Prostate gland (tissue), 2 donors: Measurements from ENCODE around the gene ARL6. TPM values are rescaled to one million over a fixed set of nuclear protein-coding genes. Genes with fewer than 3 reads are reported as not detected.

Experiments
- DNase-seq: peaks from one replicate; pipeline ENCODE4 v3.0.0-alpha.2; 2019; ENCODE audit warnings: low spot score
- H3K27ac ChIP-seq, 2 donors: fragments of 200-600 bp; sonication (generic); 2 replicates each; pipeline ENCODE4 v1.5.1; 2017 to 2019
- H3K27me3 ChIP-seq: fragments of 200-600 bp; sonication (generic); replicated peaks from 2 replicates; pipeline ENCODE4 v1.5.1; 2019; ENCODE audit not compliant: insufficient read depth
- H3K36me3 ChIP-seq, 2 donors: fragments of 200-600 bp; sonication (generic); 1 replicate in 1 of 2; 2 replicates in 1 of 2; pipeline versions ENCODE4 v1.5.1 to v1.8.1; 2017 to 2019
- H3K4me1 ChIP-seq: fragments of 200-600 bp; sonication (generic); replicated peaks from 2 replicates; pipeline ENCODE4 v1.5.1; 2019
- H3K4me3 ChIP-seq, 2 donors: fragments of 200-600 bp; sonication (generic); 2 replicates each; pipeline ENCODE4 v1.5.1; 2017 to 2019
- H3K9me3 ChIP-seq: fragments of 200-600 bp; sonication (generic); 2 replicates; pipeline ENCODE4 v1.5.1; 2017
- CTCF ChIP-seq, 4 experiments: fragments of 200-600 bp in 2 of 4; fragments of 450-650 bp in 2 of 4; sonication (generic) in 2 of 4; IDR thresholded peaks; 1 replicate in 3 of 4; 2 replicates in 1 of 4; pipeline ENCODE4 v1.5.1; 2016 to 2019; ENCODE audit warnings: antibody characterized with exemption in 4 of 4, mild to moderate bottlenecking in 2 of 4, moderate library complexity in 2 of 4
- POLR2A ChIP-seq: fragments of 450-650 bp; IDR thresholded peaks from one replicate; pipeline ENCODE4 v1.6.1; 2016; ENCODE audit warnings: antibody characterized with exemption, mild to moderate bottlenecking
- POLR2AphosphoS5 ChIP-seq: sonication (generic); formaldehyde crosslinking; IDR thresholded peaks from one replicate; pipeline ENCODE4 v1.6.1; 2017; ENCODE audit warnings: antibody characterized with exemption
- WGBS: methylation state at CpG from one replicate; pipeline ENCODE4 v1.1.5; 2018; 5-methylcytosine and 5-hydroxymethylcytosine counted together
- intact Hi-C: fragments of 100-400 bp; cut with DNase I; formaldehyde crosslinking; loops from one replicate; pipeline ENCODE4 v1.14.2; 2022
- total RNA-seq, 2 donors: library from RNA; depleted of rRNA; stranded (reverse); fragments of >200 nt; gene quantifications; one replicate each; pipeline ENCODE4 v1.1.0, GENCODE V29; 2016

Gene ARL6
- total RNA-seq, 2 donors from 2014 or later: 4.9 to 7.6 TPM

GRCh38 chr3:97820780-97821179 is 56.2 kb downstream of the ARL6 start:
- TF ChIP-seq POLR2AphosphoS5: no peak
- no peak for TF ChIP-seq POLR2A
- TF ChIP-seq CTCF (IDR thresholded peaks at IDR 0.05): no peak
- Histone ChIP-seq H3K27ac (no peak overlapping the region), H3K4me1 (no peaks in the 10 kb centered on the region), H3K36me3 (no peaks in the 10 kb centered on the region), H3K27me3 (no peaks in the 10 kb centered on the region), H3K4me3 (no peak overlapping the region), H3K9me3 (no peaks in the 10 kb centered on the region)
- 92% methylated on average over 5 of the region's 5 CpGs for WGBS
- intact Hi-C loops: loop anchor here (5.0 kb wide), 1 partner anchor 152 kb away; the partner anchor contains the start of gene RIOX2
- DNase-seq: no peak

- intact Hi-C loops: loop anchor here (5.0 kb wide), 1 partner anchor 151 kb away; the partner anchor contains the start of gene RIOX2
- peak; percentile 19 for DNase-seq
- H3K9me3 ChIP-seq: no peaks in the 10 kb centered on the region
- peak overlapping the region; percentile 79 to 85 for H3K27ac ChIP-seq
- peak overlapping the region; percentile 55 to 81 for H3K4me3 ChIP-seq
- WGBS: under 1% methylated on average over 23 of the region's 23 CpGs
- TF ChIP-seq POLR2A: no peak
- no peaks in the 10 kb centered on the region for H3K36me3 ChIP-seq
- H3K4me1 ChIP-seq: no peaks in the 10 kb centered on the region
- no peaks in the 10 kb centered on the region for H3K27me3 ChIP-seq
Measured at GRCh38 chr3:97821287-97821773, 56.8 kb downstream of the ARL6 start.

- peak; percentile 81 for DNase-seq
- TF ChIP-seq POLR2AphosphoS5: no peak
- TF ChIP-seq POLR2A: peak; percentile 88
- Histone ChIP-seq H3K9me3 (no peaks in the 10 kb centered on the region), H3K4me3 (peak within 1 kb of the TSS; percentile 55 to 81), H3K4me1 (no peaks in the 10 kb centered on the region), H3K27me3 (no peaks in the 10 kb centered on the region), H3K27ac (peak within 1 kb of the TSS; percentile 79 to 85), H3K36me3 (no peaks in the 10 kb centered on the region)
- 1% methylated on average over 66 of the region's 66 CpGs for WGBS
- intact Hi-C loops: loop anchor here (5.0 kb wide), 1 partner anchor 150 kb away; the partner anchor contains the start of gene RIOX2
Measured at GRCh38 chr3:97821774-97822358, 57.3 kb downstream of the ARL6 start, which contains the start of gene CRYBG3. Gene CRYBG3 (plus strand): TSS chr3:97822011. CDS start chr3:97822207, 196 bp downstream.

- WGBS: under 1% methylated on average over 36 of the region's 36 CpGs
- Histone ChIP-seq H3K9me3 (no peaks in the 10 kb centered on the region), H3K27me3 (no peaks in the 10 kb centered on the region), H3K27ac (peak overlapping the region; percentile 79 to 85), H3K36me3 (no peaks in the 10 kb centered on the region), H3K4me1 (no peaks in the 10 kb centered on the region), H3K4me3 (peak overlapping the region; percentile 55 to 81)
- TF ChIP-seq POLR2A (no peak), POLR2AphosphoS5 (no peak), CTCF (IDR thresholded peaks at IDR 0.05) (no peak)
- intact Hi-C loops: loop anchor here (5.0 kb wide), 1 partner anchor 150 kb away; the partner anchor contains the start of gene RIOX2
- DNase-seq: peak; percentile 48
Measured at GRCh38 chr3:97822359-97822775, 57.8 kb downstream of the ARL6 start.

GRCh38 chr3:97823046-97824004 is 58.8 kb downstream of the ARL6 start:
- Histone ChIP-seq H3K4me3 (peak overlapping the region; percentile 55 to 81), H3K9me3 (no peaks in the 10 kb centered on the region), H3K36me3 (no peaks in the 10 kb centered on the region), H3K4me1 (no peaks in the 10 kb centered on the region), H3K27me3 (no peaks in the 10 kb centered on the region), H3K27ac (peak overlapping the region; percentile 79 to 85)
- DNase-seq: no peak
- 41% methylated on average over 17 of the region's 17 CpGs for WGBS
- intact Hi-C loops: loop anchor here (5.0 kb wide), 1 partner anchor 149 kb away; the partner anchor contains the start of gene RIOX2
- TF ChIP-seq CTCF (IDR thresholded peaks at IDR 0.05): no peak
- TF ChIP-seq POLR2A: no peak
- no peak for TF ChIP-seq POLR2AphosphoS5
